Measurements from ENCODE around the gene LCN6. TPM values are rescaled to one million over a fixed set of nuclear protein-coding genes. Genes with fewer than 3 reads are reported as not detected.

LCN6 gene
- total RNA-seq, 1 donor from 2014 or later: not detected

GRCh38 chr9:136794281-136794999 lies 46.1 kb upstream of the LCN6 start:
- H3K9ac ChIP-seq: no peak overlapping the region
- H3K4me3 ChIP-seq: no peak overlapping the region
- peak overlapping the region; percentile 13 for H3K4me3 Mint-ChIP-seq
- no peaks in the 10 kb centered on the region for H3K9me3 Mint-ChIP-seq
- TF ChIP-seq EZH2 (IDR thresholded peaks at IDR 0.05) (no peak), EZH2phosphoT487 (IDR thresholded peaks at IDR 0.05) (no peak)
- TF ChIP-seq, protein P1, sequence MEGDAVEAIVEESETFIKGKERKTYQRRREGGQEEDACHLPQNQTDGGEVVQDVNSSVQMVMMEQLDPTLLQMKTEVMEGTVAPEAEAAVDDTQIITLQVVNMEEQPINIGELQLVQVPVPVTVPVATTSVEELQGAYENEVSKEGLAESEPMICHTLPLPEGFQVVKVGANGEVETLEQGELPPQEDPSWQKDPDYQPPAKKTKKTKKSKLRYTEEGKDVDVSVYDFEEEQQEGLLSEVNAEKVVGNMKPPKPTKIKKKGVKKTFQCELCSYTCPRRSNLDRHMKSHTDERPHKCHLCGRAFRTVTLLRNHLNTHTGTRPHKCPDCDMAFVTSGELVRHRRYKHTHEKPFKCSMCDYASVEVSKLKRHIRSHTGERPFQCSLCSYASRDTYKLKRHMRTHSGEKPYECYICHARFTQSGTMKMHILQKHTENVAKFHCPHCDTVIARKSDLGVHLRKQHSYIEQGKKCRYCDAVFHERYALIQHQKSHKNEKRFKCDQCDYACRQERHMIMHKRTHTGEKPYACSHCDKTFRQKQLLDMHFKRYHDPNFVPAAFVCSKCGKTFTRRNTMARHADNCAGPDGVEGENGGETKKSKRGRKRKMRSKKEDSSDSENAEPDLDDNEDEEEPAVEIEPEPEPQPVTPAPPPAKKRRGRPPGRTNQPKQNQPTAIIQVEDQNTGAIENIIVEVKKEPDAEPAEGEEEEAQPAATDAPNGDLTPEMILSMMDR (IDR thresholded peaks at IDR 0.05): no peak
- H3K4me2 ChIP-seq: no peak overlapping the region
- H3K27me3 ChIP-seq: peaks cover 16% of the 10 kb centered on the region
- peaks cover 8% of the 10 kb centered on the region for H3K27me3 Mint-ChIP-seq (ENCODE audit: insufficient read depth, low read depth)
- peaks cover 10% of the 10 kb centered on the region for H4K20me1 ChIP-seq (ENCODE audit: low read depth)
- H3K36me3 Mint-ChIP-seq: peaks cover 1% of the 10 kb centered on the region
- no peaks in the 10 kb centered on the region for H3K36me3 ChIP-seq
- no peak overlapping the region for H2AFZ ChIP-seq (replicated peaks)
- no peak overlapping the region for H3K27ac Mint-ChIP-seq
- H3K4me1 Mint-ChIP-seq: peaks cover 30% of the 10 kb centered on the region
- no peaks in the 10 kb centered on the region for H3K9me3 ChIP-seq (ENCODE audit: low read depth)
- H3K4me1 ChIP-seq: peaks cover 32% of the 10 kb centered on the region
- H3K79me2 ChIP-seq (ENCODE audit: low read depth): no peaks in the 10 kb centered on the region
- H3F3A ChIP-seq (ENCODE audit: low read depth): peaks cover 29% of the 10 kb centered on the region
- DNase-seq (ENCODE audit: low spot score): no peak
- no peak overlapping the region for H3K27ac ChIP-seq

GRCh38 chr9:136793086-136793946 lies 45.0 kb upstream of the LCN6 start:
- peak overlapping the region; percentile 67 for H3K4me3 Mint-ChIP-seq
- no peak overlapping the region for H3K27ac ChIP-seq
- H3K4me1 Mint-ChIP-seq: peaks cover 40% of the 10 kb centered on the region
- no peak overlapping the region for H3K4me2 ChIP-seq
- no peak overlapping the region for H3K4me3 ChIP-seq
- peaks cover 35% of the 10 kb centered on the region for H3F3A ChIP-seq (ENCODE audit: low read depth)
- H3K9me3 ChIP-seq (ENCODE audit: low read depth): no peaks in the 10 kb centered on the region
- no peak overlapping the region for H2AFZ ChIP-seq (replicated peaks)
- no peaks in the 10 kb centered on the region for H3K9me3 Mint-ChIP-seq
- no peak for DNase-seq (ENCODE audit: low spot score)
- H3K36me3 ChIP-seq: no peaks in the 10 kb centered on the region
- H3K27ac Mint-ChIP-seq: no peak overlapping the region
- no peak overlapping the region for H3K9ac ChIP-seq
- H3K79me2 ChIP-seq (ENCODE audit: low read depth): no peaks in the 10 kb centered on the region
- peaks cover 37% of the 10 kb centered on the region for H3K4me1 ChIP-seq
- H3K27me3 Mint-ChIP-seq (ENCODE audit: insufficient read depth, low read depth): peaks cover 8% of the 10 kb centered on the region
- H4K20me1 ChIP-seq (ENCODE audit: low read depth): peaks cover 10% of the 10 kb centered on the region
- peaks cover 1% of the 10 kb centered on the region for H3K36me3 Mint-ChIP-seq
- peaks cover 5% of the 10 kb centered on the region for H3K27me3 ChIP-seq
- TF ChIP-seq EZH2 (IDR thresholded peaks at IDR 0.05): no peak
- TF ChIP-seq, protein P1 (IDR thresholded peaks at IDR 0.05): no peak
- TF ChIP-seq EZH2phosphoT487 (IDR thresholded peaks at IDR 0.05): no peak

GRCh38 chr9:136792321-136793085 lies 44.2 kb upstream of the LCN6 start:
- Histone ChIP-seq H3K4me2 (no peak overlapping the region), H3K36me3 (no peaks in the 10 kb centered on the region), H3K79me2 (ENCODE audit: low read depth) (no peaks in the 10 kb centered on the region), H3K4me1 (peaks cover 37% of the 10 kb centered on the region), H3K4me3 (no peak overlapping the region), H3K9ac (no peak overlapping the region), H3F3A (ENCODE audit: low read depth) (peaks cover 35% of the 10 kb centered on the region), H3K27me3 (peaks cover 5% of the 10 kb centered on the region), H4K20me1 (ENCODE audit: low read depth) (peaks cover 10% of the 10 kb centered on the region), H2AFZ (replicated peaks) (no peak overlapping the region), H3K9me3 (ENCODE audit: low read depth) (no peaks in the 10 kb centered on the region), H3K27ac (no peak overlapping the region)
- Mint-ChIP-seq H3K36me3 (peaks cover 1% of the 10 kb centered on the region), H3K9me3 (no peaks in the 10 kb centered on the region), H3K27ac (no peak overlapping the region), H3K4me3 (peak overlapping the region; percentile 76), H3K27me3 (ENCODE audit: insufficient read depth, low read depth) (peaks cover 11% of the 10 kb centered on the region), H3K4me1 (peaks cover 47% of the 10 kb centered on the region)
- no peak for DNase-seq (ENCODE audit: low spot score)
- TF ChIP-seq EZH2 (IDR thresholded peaks at IDR 0.05): no peak
- TF ChIP-seq, protein P1 (IDR thresholded peaks at IDR 0.05): no peak
- no peak for TF ChIP-seq EZH2phosphoT487 (IDR thresholded peaks at IDR 0.05)
